Activated CD4-positive, alpha-beta memory T cell treated with anti-CD3 and anti-CD28 coated beads for 36 hours (primary cell): ENCODE results near the gene DTD2. TPM values are rescaled to one million over a fixed set of nuclear protein-coding genes. Genes with fewer than 3 reads are reported as not detected.
"Not testable (repeated sequence)": the region's sequence is repeated elsewhere in the genome, so short reads cannot be mapped to it uniquely, and the experiment has no call there.

ENCODE experiments used
- CTCF ChIA-PET: fragments of 350-600 bp; sonication (Branson Sonifier 250); formaldehyde crosslinking; loops from one replicate; lab custom pipeline; 2021; ENCODE audit warnings: antibody characterized with exemption, inconsistent platforms; lab: Charles Lee
- POLR2A ChIA-PET: fragments of 350-600 bp; sonication (Branson Sonifier 250); formaldehyde crosslinking; loops from one replicate; lab custom pipeline; 2021; ENCODE audit warnings: antibody characterized with exemption; lab: Charles Lee
- DNase-seq: peaks from one replicate; pipeline ENCODE4 v3.0.0-alpha.2; 2020
- H3K27ac Mint-ChIP-seq: one replicate; pipeline ENCODE4 v1.8.0; 2021; ENCODE audit warnings: mixed read lengths
- H3K27me3 Mint-ChIP-seq: one replicate; pipeline ENCODE4 v1.8.0; 2021; ENCODE audit warnings: mixed read lengths
- H3K36me3 Mint-ChIP-seq: one replicate; pipeline ENCODE4 v1.8.0; 2021; ENCODE audit warnings: mixed read lengths
- H3K4me1 Mint-ChIP-seq: one replicate; pipeline ENCODE4 v1.8.0; 2021; ENCODE audit warnings: low read depth, mixed read lengths
- H3K4me3 Mint-ChIP-seq: one replicate; pipeline ENCODE4 v1.8.0; 2021; ENCODE audit warnings: mild to moderate bottlenecking, mixed read lengths
- H3K9me3 Mint-ChIP-seq: one replicate; pipeline ENCODE4 v1.8.0; 2021; ENCODE audit warnings: mixed read lengths
- intact Hi-C: fragments of 100-400 bp; cut with micrococcal nuclease; formaldehyde crosslinking; loops from one replicate; pipeline ENCODE4 v1.15.1; 2023
- total RNA-seq, 2 experiments: library from RNA; stranded (reverse); gene quantifications; one replicate each; pipeline ENCODE4 v1.2.3, GENCODE V29; 2021

DTD2 gene
- total RNA-seq, 2 experiments from 2014 or later: 19.1 to 20.2 TPM

DNA sequence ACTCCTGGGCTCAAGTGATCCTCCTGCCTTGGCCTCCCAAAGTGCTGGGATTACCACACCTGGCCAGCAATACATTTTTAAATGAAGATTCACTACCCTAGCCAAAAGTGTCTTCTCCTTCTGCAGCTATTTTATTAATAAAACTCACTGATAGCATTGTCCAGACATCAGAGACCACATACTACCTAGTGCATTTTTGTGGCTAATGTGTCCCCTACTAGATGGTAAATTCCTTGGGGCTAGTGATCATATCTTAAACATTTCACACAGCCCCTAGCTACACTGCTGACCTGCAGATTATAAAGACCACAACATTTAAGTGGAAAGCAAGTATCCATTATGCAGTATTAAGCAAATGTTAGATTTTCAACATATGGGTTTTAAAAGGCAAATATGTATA, 17.0 kb downstream of the DTD2 start:
- ChIA-PET POLR2A (no interaction called here), CTCF (no interaction called here)
- Mint-ChIP-seq H3K9me3 (peaks cover 3% of the 10 kb centered on the region), H3K27me3 (no peaks in the 10 kb centered on the region), H3K36me3 (peaks cover 9% of the 10 kb centered on the region), H3K4me3 (no peak overlapping the region), H3K4me1 (no peaks in the 10 kb centered on the region), H3K27ac (no peak overlapping the region)
- intact Hi-C loops: no loop called here
- no peak for DNase-seq

DNA sequence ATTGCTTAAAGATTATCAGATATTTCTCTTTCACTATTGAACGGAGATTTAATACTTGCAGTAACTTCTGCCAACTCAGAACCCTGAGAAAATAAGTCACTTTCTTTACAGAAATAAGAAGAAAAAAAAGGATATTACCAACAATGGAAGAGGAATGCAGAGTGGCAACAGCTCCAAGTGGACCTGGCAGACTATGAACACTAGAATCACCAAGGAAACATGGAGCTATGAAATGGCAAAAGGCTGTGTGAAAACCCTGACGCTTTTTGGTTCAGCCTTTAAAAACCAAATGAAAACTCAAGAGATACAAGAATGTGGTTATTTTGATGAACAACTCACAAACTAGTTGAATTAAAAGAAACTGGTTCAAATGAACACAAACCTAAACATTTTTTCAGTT, 17.7 kb downstream of the DTD2 start:
- Mint-ChIP-seq H3K36me3 (peaks cover 9% of the 10 kb centered on the region), H3K27ac (no peak overlapping the region), H3K4me3 (no peak overlapping the region), H3K9me3 (peaks cover 3% of the 10 kb centered on the region), H3K27me3 (no peaks in the 10 kb centered on the region), H3K4me1 (no peaks in the 10 kb centered on the region)
- POLR2A ChIA-PET: no interaction called here
- DNase-seq: no peak
- intact Hi-C loops: no loop called here
- CTCF ChIA-PET: no interaction called here

DNA sequence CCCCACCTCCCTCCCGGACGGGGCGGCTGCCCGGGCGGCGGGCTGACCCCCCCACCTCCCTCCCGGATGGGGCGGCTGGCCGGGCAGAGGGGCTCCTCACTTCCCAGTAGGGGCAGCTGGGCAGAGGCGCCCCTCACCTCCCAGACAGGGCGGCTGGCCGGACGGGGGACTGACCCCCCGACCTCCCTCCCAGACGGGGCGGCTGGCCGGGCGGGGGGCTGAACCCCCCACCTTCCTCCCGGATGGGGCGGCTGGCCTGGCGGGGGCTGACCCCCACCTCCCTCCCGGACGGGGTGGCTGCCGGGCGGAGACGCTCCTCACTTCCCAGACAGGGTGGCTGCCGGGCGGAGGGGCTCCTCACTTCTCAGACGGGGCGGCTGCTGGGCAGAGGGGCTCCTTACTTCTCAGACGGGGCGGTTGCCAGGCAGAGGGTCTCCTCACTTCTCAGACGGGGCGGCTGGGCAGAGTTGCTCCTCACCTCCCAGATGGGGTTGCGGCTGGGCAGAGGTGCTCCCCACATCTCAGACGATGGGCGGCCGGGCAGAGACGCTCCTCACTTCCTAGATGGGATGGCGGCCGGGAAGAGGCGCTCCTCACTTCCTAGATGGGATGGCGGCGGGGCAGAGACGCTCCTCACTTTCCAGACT, 20.1 kb downstream of the DTD2 start:
- DNase-seq, CTCF ChIA-PET, H3K27ac Mint-ChIP-seq, H3K4me1 Mint-ChIP-seq, H3K4me3 Mint-ChIP-seq, H3K9me3 Mint-ChIP-seq, H3K36me3 Mint-ChIP-seq, intact Hi-C loops, POLR2A ChIA-PET, H3K27me3 Mint-ChIP-seq: not testable (repeated sequence)

DNA sequence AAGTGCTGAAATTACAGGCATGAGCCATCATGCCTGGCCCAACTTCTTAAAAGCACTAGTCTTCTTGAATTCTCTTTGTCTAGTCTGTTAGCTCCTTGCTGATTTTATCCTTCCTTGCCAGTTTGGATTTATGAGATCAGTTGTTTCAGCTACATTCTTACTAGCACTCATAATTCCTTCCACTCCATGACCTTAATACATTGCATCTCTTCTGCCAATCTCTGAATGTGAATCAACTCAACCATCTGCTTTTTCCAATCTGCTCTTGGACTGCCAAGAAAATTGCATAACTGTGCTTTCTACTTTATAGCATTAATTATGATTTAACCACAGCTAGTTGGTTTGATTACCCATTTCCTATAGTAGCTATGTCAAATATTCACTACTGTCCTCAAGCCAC, 22.0 kb downstream of the DTD2 start:
- H3K36me3 Mint-ChIP-seq: peaks cover 13% of the 10 kb centered on the region
- no peak for DNase-seq
- ChIA-PET POLR2A (no interaction called here), CTCF (no interaction called here)
- intact Hi-C loops: no loop called here
- peaks cover 5% of the 10 kb centered on the region for H3K9me3 Mint-ChIP-seq
- no peak overlapping the region for H3K27ac Mint-ChIP-seq
- H3K27me3 Mint-ChIP-seq: no peaks in the 10 kb centered on the region
- no peak overlapping the region for H3K4me3 Mint-ChIP-seq
- peaks cover 4% of the 10 kb centered on the region for H3K4me1 Mint-ChIP-seq

DNA sequence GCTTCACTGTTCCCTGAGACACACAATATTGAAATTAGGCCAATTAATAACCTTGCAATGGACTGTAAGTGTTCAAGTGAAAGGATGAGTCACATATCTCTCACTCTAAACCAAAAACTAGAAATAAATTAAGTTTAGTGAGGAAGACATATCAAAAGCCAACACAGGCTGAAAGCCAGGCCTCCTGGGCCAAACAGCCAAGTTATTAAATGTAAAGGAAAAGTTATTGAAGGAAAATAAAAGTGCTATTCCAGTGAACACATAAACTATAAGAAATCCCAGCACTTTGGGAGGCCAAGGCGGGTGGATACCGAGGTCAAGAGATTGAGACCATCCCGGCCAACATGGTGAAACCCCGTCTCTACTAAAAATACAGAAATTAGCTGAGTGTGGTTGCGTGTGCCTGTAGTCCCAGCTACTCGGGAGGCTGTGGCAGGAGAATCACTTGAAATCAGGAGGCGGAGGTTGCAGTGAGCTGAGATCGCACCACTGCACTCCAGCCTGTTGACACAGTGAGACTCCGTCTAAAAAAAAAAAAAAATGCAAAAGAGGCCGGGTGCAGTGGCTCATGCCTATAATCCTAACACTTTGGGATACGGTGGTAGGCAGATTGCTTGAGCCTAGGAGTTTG, 26.6 kb downstream of the DTD2 start:
- Mint-ChIP-seq H3K9me3 (peaks cover 5% of the 10 kb centered on the region), H3K4me3 (no peak overlapping the region), H3K27ac (no peak overlapping the region), H3K27me3 (no peaks in the 10 kb centered on the region), H3K4me1 (peaks cover 14% of the 10 kb centered on the region), H3K36me3 (peaks cover 7% of the 10 kb centered on the region)
- intact Hi-C loops: loop anchor here (1.0 kb wide), 1 partner anchor 10 kb away; the partner anchor contains the start of gene HEATR5A
- ChIA-PET CTCF (interaction anchor here (2.0 kb wide), 1 partner anchor 10 kb away, joined by 6 read pairs; the partner anchor contains the start of gene HEATR5A), POLR2A (no interaction called here)
- DNase-seq: no peak

DNA sequence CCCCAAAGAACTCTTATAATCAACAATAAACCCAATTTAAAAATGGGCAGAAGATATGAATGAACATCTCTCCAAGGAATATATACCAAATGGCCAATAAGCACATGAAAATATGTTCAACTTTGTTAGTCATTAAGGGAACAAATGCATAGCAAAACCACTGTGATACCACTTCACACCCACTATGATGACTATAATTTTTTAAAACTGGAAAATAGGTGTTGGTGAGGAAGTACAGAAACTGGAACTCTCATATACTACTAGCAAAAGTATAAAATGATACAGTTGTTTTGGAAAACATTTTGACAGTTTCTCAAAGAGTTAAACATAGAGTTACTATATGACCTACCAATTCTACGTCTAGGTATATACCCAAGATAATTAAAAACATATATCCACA, 27.5 kb downstream of the DTD2 start:
- ChIA-PET POLR2A (no interaction called here), CTCF (interaction anchor here (2.0 kb wide), 1 partner anchor 10 kb away, joined by 13 read pairs; the partner anchor contains the start of gene HEATR5A)
- peaks cover 7% of the 10 kb centered on the region for H3K36me3 Mint-ChIP-seq
- H3K27ac Mint-ChIP-seq: no peak overlapping the region
- no peak for DNase-seq
- H3K4me3 Mint-ChIP-seq: no peak overlapping the region
- no peaks in the 10 kb centered on the region for H3K27me3 Mint-ChIP-seq
- intact Hi-C loops: loop anchor here (1.0 kb wide), 1 partner anchor 9 kb away; the partner anchor contains the start of gene HEATR5A
- peaks cover 5% of the 10 kb centered on the region for H3K9me3 Mint-ChIP-seq
- H3K4me1 Mint-ChIP-seq: peaks cover 14% of the 10 kb centered on the region

- Mint-ChIP-seq H3K27ac (no peak overlapping the region), H3K4me1 (peaks cover 14% of the 10 kb centered on the region), H3K9me3 (peaks cover 5% of the 10 kb centered on the region), H3K27me3 (no peaks in the 10 kb centered on the region), H3K36me3 (peaks cover 7% of the 10 kb centered on the region), H3K4me3 (no peak overlapping the region)
- DNase-seq: no peak
- ChIA-PET POLR2A (no interaction called here), CTCF (interaction anchor here (1.0 to 2.0 kb wide), 3 partner anchors 8 to 24 kb away, joined by 3 to 13 read pairs (median 3); partner anchors contain the start of gene HEATR5A)
- intact Hi-C loops: no loop called here
Observed at GRCh38 chr14:31428011-31428410, 29.3 kb downstream of the DTD2 start.

GRCh38 chr14:31426663-31427062, 30.6 kb downstream of the DTD2 start:
- Mint-ChIP-seq H3K27ac (no peak overlapping the region), H3K9me3 (no peaks in the 10 kb centered on the region), H3K4me1 (peaks cover 16% of the 10 kb centered on the region), H3K36me3 (no peaks in the 10 kb centered on the region), H3K4me3 (no peak overlapping the region), H3K27me3 (no peaks in the 10 kb centered on the region)
- ChIA-PET CTCF (no interaction called here), POLR2A (no interaction called here)
- intact Hi-C loops: no loop called here
- DNase-seq: no peak

DNA sequence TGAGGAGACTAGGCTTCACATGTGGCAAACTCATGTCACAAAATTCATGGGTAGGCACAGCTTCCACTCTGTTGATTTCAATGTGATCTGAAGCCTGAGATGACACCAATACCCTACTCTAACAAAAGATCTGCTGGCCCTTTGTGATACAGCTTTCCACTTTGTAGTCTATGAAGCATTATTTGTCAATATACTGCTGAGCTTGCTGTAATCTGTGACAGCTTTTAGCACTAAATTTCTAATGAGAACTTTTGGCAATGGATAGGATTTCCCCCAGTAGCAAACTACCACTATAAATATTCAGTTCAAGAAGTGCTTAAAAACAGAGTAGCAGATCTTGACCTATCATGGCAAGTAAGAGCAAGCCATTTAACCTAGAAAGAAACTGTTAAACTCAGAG, 31.4 kb downstream of the DTD2 start:
- no peaks in the 10 kb centered on the region for H3K9me3 Mint-ChIP-seq
- no peaks in the 10 kb centered on the region for H3K27me3 Mint-ChIP-seq
- H3K4me3 Mint-ChIP-seq: no peak overlapping the region
- peaks cover 24% of the 10 kb centered on the region for H3K4me1 Mint-ChIP-seq
- no peaks in the 10 kb centered on the region for H3K36me3 Mint-ChIP-seq
- POLR2A ChIA-PET: no interaction called here
- intact Hi-C loops: no loop called here
- CTCF ChIA-PET: interaction anchor here (1.1 kb wide), 1 partner anchor 24 kb away, joined by 5 read pairs; no protein-coding TSS in a partner anchor
- no peak for DNase-seq
- no peak overlapping the region for H3K27ac Mint-ChIP-seq

DNA sequence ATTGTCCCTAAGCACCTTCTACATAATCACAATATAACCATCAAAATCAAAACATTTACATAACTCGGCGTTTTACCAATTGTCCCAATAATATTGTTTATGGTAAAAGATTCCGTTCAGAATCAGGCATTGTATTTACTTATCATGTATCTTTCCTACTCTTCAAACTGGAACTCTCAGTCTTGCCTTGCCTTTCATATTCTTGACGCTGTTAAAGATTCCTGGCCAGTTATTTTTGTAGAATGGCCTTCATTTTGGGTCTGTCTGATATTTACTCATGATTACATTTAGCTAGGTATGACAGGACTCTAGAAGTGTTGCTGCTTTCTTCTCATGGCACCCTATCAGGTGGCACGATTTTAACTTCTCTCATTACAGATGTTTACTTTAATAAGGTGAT, 36.1 kb downstream of the DTD2 start:
- DNase-seq: no peak
- Mint-ChIP-seq H3K4me1 (peaks cover 23% of the 10 kb centered on the region), H3K4me3 (peak overlapping the region; percentile 84), H3K9me3 (no peaks in the 10 kb centered on the region), H3K27me3 (no peaks in the 10 kb centered on the region), H3K27ac (peak overlapping the region; percentile 95), H3K36me3 (no peaks in the 10 kb centered on the region)
- ChIA-PET CTCF (interaction anchor here (1.1 to 4.0 kb wide), 6 partner anchors 21 to 213 kb away, joined by 3 to 38 read pairs (median 6); partner anchors contain the start of genes DTD2 and HECTD1), POLR2A (interaction anchor here (0.6 to 3.2 kb wide), 5 partner anchors 21 to 214 kb away, joined by 3 to 19 read pairs (median 4); partner anchors contain the start of genes DTD2 and HECTD1)
- intact Hi-C loops: loop anchor here (1.0 kb wide), 4 partner anchors 33 to 782 kb away; partner anchors contain the start of genes NUBPL and RNU6-8

- ChIA-PET CTCF (interaction anchor here (0.6 to 4.0 kb wide), 15 partner anchors 8 to 652 kb away, joined by 3 to 38 read pairs (median 4); partner anchors contain the start of genes DTD2 and HECTD1), POLR2A (interaction anchor here (0.7 to 3.2 kb wide), 10 partner anchors 20 to 212 kb away, joined by 3 to 19 read pairs (median 4); partner anchors contain the start of genes DTD2 and HECTD1)
- no peaks in the 10 kb centered on the region for H3K27me3 Mint-ChIP-seq
- peak; percentile 94 for DNase-seq
- peak within 1 kb of the TSS; percentile 84 for H3K4me3 Mint-ChIP-seq
- H3K36me3 Mint-ChIP-seq: no peaks in the 10 kb centered on the region
- intact Hi-C loops: loop anchor here (1.0 kb wide), 8 partner anchors 10 to 783 kb away; partner anchors contain the start of genes DTD2, NUBPL and RNU6-8
- peaks cover 23% of the 10 kb centered on the region for H3K4me1 Mint-ChIP-seq
- H3K9me3 Mint-ChIP-seq: no peaks in the 10 kb centered on the region
- H3K27ac Mint-ChIP-seq: peak within 1 kb of the TSS; percentile 95
Observed at GRCh38 chr14:31420319-31421111, 36.8 kb downstream of the DTD2 start, which contains the start of gene HEATR5A. TSS of gene HEATR5A (minus strand) at chr14:31420550. CDS start at chr14:31402975, 17,575 bp downstream.
